Measurements from ENCODE around the gene PDE6D. TPM values are rescaled to one million over a fixed set of nuclear protein-coding genes. Genes with fewer than 3 reads are reported as not detected.

The PDE6D gene
- polyA plus RNA-seq, 4 donors: 26.8 to 28.7 (median 27.6) TPM

DNA sequence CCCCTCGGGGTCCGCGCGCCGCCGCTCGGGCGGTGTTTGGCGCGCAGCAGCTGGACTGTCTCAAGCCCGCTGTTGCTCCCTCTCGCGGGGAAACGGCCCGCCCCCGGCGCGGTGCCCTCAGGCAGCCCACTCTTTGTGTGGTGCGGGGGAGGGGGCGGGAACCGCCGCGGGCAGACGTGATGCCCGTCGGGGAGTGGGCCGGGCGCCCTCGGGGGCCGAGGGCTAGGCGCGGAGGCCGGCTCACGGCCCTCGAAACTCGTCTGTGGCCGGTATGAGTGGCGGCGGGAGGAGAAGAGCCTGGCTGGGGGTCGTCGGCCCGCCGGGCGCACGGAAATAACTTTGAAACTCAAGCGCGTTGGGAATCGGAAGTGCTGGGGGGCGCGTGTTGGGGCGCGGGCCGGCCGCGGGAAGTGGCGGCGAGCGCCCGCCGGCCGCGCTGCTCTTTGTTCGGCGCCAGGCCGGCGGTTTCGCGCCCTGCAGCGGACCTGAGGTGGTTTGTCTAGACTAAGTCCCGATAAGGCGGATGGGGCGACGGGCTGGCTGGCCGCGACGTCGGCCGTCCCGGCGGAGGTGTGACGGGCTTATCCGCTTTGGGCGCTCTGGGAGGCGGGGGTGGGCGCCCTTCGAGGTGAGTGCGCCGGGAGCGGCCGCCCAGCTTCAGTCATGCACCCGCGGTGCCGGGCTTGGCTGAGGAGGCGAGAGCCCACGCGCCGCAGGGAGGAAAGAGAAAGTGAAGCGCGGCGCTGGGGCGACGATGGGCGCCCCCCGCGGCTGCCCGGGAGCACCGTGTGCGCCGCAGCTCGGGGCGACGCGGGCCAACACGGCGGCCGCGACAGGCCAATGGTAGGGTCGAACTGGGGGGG, 72.1 kb downstream of the PDE6D start:
- DNase-seq (ENCODE audit: low read depth in 4 of 4, low spot score in 3 of 4): no peak

DNA sequence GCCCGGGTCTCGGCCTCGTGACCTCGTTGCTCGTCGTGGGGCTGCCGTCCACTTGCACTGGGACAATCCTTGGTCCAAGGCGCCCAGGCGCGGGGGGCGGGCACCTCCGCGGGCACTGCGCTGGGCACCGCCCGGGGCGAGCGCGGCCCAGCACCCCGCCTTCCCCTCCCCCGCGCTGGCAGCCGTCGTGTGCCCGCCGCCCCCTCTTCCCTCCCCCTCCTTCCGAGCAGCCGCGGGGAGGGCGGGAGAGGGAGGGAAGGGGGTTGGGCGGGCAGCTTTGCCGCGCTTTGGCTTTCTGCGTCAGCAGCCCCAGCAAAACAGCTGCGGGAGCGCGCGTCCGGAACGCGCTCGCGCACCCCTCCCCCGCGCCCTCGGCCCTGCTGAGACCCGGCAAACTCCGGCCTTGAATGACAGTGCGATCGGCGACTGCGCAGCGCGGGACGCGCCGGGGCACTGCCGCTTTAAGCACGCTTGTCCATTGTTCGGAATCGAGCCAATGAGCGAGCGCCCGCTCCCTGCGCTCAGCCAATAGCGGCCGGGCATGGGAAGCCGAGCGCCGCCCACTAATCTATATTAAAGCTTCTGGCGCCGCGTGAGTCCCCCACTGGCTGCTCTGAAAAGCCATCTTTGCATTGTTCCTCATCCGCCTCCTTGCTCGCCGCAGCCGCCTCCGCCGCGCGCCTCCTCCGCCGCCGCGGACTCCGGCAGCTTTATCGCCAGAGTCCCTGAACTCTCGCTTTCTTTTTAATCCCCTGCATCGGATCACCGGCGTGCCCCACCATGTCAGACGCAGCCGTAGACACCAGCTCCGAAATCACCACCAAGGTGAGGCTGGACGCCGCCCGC, 72.9 kb downstream of the PDE6D start, which contains the start of gene PTMA:
PTMA (plus strand) TSS at position 599 of the 846 bp plus-strand sequence; CDS start at position 781, 182 bp downstream.
- DNase-seq (ENCODE audit: low read depth in 4 of 4, low spot score in 3 of 4): peak; percentile 99 to 100 (median 99)

DNA sequence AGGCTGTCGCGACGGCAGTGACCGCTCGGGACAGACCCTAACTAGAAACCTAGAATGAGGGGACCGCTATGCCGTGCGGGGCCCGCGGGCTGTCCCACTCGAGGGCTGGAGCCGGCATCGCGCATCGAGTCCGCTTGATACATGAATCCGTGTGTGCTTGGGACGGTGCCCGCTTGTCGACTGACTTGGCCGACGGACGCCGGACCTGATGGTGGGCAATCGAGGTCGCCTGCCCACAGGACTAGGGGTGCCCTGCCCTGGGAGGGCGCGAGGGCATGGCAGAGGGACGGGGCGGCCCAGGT, 73.5 kb downstream of the PDE6D start:
- peak in 1 of 4 donors; percentile 72 for DNase-seq (ENCODE audit: low read depth in 4 of 4, low spot score in 3 of 4)

DNA sequence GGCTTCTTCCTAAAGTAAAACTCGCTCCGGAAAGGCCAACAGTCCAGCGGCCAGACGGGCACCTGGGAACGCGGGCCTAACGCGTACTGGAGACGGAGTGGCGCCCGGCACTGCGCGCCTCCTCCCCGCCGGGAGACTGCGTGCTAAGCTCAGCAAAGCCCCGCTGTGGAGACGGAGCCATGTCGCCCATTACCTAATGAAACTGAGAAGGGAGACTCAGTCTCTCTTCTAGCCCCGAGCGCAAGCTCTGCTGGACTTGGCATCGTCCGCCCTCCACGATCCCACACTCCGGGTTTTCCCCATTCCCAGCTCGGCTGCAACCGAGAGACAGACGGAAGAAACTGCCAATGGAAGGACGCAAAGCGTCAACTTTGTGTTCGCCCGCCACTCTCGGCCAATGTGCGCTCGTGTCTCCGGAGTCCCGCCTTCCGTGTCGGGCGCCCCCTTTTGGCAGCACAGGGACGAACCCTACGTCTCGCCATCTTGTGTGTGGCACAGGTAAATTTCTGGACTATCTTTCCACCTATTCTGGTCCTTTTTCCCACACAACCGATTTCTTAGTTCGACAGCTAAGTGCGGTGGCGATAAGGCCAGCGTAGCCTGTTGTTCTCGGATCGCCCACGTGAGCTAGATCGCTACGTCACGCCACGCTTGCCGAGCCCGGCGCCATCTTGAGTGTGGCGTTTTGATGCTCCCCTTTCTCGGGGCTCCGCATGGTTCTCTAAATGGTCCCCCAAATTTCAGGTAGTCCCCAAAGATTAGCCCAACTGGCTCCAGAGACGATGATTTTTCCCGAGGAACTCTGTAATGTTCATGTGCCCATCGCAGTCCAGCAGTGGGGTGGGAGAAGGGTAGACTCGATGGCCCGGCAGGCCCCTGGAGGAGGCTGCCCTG, 74.1 kb downstream of the PDE6D start:
- DNase-seq (ENCODE audit: low read depth in 4 of 4, low spot score in 3 of 4): peak; percentile 96 to 97 (median 97)

DNA sequence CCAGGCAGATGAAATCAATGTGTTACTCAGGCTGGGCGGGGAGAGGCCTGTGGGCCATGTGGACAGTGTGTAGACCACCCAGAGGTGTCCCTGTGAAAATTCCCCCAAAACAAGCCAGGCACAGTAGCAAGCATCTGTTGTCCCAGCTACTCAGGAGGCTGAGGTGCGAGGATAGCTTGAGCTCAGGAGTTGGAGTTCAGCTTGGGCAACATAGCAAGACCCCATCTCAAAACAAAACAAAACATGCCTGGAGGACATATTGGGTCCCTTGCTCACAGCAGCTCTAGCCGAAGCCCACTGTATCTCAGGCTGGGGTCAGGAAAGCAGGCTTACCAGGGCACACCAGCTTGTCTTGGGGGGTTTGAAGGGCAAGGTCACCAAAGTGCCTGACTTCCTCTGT, 77.1 kb downstream of the PDE6D start:
- no peak for DNase-seq (ENCODE audit: low read depth in 4 of 4, low spot score in 3 of 4)

DNA sequence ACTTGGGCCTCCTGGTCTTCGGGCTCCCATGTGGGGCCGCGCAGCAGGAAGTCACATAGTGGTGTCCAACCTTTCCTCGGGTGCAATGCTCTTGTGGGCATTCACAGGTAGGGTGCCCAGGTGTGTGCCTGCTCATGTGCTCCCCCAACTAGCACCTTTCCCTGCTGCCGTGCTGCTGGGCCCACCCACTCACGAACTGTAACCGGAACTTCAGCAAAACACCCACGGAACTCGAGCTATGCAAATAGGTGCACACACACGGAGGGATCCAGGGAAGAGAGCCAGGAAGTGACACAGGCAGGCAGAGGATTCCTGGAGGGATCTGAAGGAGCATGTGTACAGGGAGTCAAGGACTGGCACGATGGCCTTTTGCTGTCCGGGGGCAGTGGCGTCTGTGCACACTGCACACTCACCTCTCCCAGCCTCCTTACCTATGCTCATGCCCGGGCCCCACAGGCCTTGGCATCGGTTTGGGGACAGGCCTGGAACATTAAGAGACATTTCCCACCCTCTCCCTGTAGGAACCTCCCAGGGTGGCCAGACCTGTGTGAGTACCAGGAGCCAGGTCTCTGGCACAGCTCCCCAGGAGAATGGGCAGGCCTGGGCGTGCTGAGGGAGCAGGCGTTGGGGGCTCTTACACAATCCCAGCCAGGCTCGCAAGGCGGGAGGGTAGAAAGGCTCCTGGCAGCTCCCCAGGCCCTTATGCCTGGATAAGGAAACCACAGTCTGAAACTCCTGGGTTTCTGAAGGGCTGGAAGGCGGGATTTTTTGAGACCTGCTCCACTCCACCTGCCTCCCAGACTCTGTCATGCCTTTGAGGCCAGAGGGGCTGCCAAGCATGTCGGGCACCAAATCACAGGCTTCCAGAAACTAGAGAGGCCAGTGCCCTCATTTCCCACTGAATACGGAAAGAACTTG, 79.4 kb downstream of the PDE6D start:
- no peak for DNase-seq (ENCODE audit: low read depth in 4 of 4, low spot score in 3 of 4)

DNA sequence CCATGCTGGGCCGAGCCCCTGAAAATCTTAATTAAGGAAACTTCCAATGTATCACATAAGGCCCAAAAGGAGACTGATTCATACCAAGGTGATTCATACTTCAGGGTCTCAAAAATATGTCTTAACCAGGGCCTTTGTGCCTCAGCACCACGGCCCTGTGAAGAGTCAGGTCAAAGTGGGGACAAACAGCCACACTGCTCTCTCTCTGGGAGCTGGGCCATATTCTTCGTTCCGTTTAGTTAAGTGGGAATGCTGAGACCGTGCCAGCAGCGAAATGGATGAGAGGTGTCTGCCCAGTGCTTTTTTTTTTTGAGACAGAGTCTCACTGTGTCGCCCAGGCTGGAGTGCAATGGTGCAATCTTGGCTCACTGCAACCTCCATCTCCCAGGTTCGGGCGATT, 82.1 kb downstream of the PDE6D start:
- DNase-seq (ENCODE audit: low read depth in 4 of 4, low spot score in 3 of 4): no peak

DNA sequence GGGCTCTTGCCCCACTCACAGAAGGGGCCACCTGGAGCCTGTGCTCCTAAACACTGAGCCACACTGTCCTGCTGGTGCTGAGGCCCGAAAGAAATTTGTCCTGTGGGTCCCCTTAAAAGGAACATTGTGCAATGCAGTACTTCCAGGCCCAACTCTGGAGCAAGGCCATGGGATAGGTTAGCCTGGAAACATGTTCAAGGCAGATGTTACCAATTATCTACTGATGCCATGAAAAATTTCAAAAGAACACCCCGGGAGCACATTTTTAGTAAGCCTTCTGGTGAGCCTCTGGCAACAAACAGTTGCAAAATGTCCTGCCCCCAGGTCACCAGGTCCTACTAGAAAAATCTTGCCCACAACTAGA, 85.1 kb downstream of the PDE6D start:
- no peak for DNase-seq (ENCODE audit: low read depth in 4 of 4, low spot score in 3 of 4)

DNA sequence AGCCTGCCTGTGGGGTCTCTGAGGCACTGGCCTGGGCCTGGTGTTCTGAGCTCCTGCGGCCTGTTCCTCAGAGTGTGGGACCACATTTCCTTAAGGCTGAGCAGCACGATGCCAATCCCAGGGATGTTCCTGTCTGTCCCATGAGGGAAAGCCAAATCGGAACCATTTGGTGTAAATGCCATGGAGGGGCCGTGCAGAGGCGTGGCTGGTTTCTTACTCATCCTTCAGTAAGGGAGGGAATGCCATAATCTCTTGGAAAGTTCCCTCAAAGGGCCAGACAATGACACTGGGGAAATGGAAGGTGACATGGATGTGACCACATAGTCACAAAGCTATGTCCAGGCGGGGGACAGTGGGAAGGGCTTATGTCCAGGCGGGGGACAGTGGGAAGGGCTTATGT, 87.1 kb downstream of the PDE6D start:
- DNase-seq (ENCODE audit: low read depth in 4 of 4, low spot score in 3 of 4): no peak

DNA sequence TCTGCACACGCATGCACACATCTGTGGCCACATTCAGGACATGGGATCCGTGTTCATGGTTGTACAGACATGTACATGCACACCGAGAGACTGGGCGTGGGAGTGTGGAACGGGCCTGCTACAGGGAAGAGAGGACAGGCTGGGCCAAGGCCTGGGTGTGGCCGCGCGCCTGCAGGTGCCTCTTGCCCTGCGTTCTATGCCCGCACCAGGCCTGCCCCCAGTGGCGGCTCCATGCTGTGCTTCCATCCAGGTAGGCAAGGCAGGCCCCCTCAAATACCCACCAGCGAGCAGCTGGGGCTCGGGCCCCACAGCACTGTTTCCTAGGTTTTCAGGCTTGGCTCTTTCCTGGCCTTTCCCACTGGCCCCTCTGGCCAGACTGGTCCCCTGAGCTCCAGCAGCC, 88.2 kb downstream of the PDE6D start:
- DNase-seq (ENCODE audit: low read depth in 4 of 4, low spot score in 3 of 4): no peak

DNA sequence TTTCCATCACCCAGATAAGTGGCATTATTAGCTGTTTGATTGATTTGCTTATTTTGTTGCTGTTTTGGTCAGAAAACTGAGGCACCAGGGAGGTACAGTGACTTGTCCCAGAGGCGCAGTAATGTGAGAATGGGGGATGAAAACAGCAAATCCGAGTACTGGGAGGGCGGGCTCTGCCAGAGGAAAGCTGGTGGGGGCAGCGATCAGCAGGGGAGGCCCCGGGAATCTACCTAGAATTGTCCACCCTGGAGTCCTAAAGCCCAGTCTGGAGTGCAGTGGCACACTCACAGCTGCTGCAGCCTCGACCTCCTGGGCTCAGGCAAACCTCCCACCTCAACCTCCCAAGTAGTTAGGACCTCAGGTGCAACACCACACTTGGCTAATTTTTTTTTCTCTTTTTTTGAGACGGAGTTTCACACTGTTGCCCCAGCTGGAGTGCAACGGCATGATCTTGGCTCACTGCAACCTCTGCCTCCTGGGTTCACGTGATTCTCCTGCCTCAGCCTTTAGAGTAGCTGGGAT, 89.8 kb downstream of the PDE6D start:
- no peak for DNase-seq (ENCODE audit: low read depth in 4 of 4, low spot score in 3 of 4)

DNA sequence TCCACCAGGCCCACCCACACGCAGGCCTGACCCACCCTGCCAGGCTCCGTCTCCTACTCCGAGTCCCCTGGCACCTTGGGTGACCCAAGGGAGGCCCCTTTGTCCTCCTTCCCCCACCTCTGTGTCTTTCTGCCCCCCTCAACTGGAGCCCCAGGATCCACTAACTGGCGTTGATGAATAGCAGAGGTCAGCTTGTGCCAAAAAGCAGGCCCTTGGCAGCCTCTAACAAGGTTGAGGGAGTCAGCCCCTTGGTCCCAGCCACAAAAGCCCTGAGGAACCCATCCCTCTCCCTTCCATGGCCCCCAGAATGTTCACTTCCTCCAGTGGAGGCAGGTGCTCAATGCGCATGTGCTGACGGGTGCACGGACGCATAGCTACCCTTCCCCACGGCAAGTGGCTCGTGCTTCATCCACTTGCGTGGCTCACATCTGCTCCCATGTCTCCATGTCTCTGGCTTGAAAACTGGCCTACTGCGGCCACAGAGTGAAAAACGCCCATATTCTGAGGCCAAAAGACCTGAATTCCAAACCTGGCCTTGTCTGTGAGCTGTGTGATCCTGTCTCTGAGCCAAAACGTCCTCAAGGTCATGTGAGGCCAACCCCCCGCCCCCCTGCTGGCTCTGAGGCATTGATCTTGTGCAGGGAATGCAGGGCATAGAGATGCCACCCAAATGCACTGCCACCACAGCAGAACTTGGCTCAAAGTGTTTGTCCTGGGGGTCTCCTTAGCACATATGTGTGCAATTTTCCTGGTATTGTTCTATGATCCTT, 91.8 kb downstream of the PDE6D start:
- DNase-seq (ENCODE audit: low read depth in 4 of 4, low spot score in 3 of 4): no peak

DNA sequence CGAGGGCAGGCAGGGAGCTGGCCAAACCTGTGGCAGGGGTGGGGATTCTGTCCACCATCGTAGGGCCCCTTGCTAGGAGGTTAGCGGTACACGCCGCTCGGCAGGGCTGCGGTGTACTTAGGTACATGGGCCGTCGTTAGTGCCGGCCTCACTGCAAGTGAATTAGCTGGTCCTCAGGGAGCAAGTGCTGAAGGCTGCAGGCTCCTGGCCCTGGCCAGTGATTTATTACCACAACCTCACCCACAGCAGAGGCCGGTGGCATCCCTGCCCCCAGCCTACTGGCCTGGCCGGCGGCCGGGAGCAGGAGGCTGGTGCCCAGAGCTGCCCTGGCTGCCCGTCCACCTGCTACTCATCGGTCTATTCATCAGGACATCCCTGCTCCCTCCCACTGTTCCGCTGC, 92.4 kb downstream of the PDE6D start:
- no peak for DNase-seq (ENCODE audit: low read depth in 4 of 4, low spot score in 3 of 4)

DNA sequence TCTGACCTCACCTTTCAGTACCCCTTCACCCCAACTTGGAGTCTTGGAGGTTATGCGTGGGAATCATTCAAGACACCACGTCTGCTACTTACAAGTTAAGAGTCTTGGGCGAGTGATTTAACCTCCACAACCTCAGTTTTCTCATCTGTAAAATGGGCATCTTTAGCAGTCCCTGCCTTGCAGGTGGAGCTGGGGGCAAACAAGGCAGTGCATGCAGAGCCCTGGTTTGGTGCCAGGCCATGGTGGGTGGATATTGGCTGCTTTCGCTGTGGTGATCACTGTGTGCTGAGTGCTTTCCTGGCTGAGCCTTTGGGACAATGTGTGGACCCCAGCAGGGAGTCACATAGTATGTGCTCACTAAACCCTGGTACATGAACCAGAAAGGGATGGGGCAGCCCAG, 93.1 kb downstream of the PDE6D start:
- DNase-seq (ENCODE audit: low read depth in 4 of 4, low spot score in 3 of 4): no peak

DNA sequence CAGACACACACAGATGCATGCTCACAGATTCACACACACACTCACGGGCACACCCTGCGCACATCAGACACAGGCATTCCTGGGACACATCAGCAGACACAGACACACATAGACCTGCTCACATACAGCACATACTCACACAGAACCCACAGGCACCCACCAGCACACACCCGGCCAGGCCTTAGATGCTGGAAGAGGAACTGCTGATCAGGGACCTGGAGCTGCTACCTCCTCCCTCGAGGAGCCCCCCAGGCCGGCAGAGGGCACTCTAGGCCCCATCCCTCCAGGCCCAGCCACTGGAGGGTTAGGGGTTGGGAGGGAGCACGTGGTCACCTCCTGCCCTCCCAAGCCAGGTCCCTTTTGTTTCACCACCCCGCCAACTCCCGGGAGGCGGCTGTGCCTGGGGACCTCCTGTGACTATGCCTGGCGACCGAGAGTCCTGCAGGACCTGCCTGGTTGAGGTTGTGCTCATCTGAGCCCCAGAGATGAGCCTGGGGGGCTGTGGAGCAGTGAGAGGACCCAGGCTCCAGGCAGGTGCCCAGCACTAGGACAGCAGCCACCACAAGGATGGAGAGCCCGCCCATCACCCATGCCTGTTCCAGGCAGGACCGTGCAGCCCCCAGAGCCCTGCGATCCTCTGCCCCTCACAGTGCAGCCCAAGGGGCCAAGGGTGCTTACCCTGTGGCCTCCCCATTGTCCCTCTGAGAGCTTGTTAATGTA, 93.8 kb downstream of the PDE6D start:
- DNase-seq (ENCODE audit: low read depth in 4 of 4, low spot score in 3 of 4): no peak

DNA sequence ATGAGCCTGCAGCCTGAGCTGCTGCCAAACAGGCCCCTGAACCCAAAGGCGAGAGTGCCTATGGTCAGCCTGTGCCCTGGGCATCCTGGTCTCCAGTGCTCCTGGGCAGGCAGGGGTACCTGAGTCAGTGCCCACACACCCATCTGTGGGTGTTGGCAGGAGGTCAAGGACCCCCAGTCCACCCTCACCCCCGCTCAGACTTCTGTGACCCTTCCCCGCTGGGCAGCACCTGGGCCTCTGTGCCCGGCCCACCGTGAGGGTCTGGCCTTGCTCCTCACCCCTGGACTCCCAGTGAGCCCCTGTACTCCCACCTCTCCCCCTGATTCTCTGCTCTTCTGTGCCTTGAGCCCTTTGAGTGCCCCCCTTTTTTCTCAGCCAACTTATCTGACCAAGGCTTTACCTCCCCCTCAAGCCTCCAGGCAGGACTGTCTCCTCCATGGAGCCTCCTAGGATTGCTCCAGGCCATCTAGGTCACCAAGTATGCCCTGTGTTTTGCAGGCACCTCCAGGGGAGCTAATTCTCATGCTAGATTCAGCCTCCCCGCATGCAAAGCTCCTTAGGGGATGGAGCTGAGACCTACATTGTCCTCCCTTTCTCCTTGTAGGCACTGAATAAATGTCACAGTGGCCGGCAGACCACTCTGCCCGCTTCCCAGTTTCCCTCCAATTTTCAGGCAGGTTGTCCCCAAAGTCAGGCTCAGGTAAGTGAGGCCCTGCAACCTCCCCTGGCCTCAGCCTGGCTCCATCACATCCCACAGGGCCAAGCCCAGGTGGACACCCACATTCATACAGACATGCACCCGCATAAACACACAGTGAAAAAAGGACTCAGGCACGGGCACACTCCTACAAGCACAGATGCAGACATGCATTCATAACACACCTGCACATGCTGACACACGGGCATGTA, 94.6 kb downstream of the PDE6D start:
- no peak for DNase-seq (ENCODE audit: low read depth in 4 of 4, low spot score in 3 of 4)

Data from right renal pelvis (tissue), 4 donors.